Activated T-cell treated with anti-CD3 and anti-CD28 coated beads for 1 hour (primary cell): ENCODE measurements around the gene SEC61G.

Source experiments
- DNase-seq: peaks from one replicate; pipeline ENCODE4 v3.0.0-alpha.2; 2020; ENCODE audit warnings: low read depth

The SEC61G gene

GRCh38 chr7:54758702-54759592, at the start of gene SEC61G:
Gene SEC61G (minus strand): TSS chr7:54759211. CDS start chr7:54757588, 1,623 bp downstream.
- DNase-seq, result peak; percentile 93

- DNase-seq, result no peak
Measured at GRCh38 chr7:54802841-54803240, 43.8 kb upstream of the SEC61G start.

GRCh38 chr7:54802114-54802513, 43.1 kb upstream of the SEC61G start:
- DNase-seq, result no peak

- no peak for DNase-seq
Measured at GRCh38 chr7:54799792-54800191, 40.8 kb upstream of the SEC61G start.

- no peak for DNase-seq
Measured at GRCh38 chr7:54798530-54798929, 39.5 kb upstream of the SEC61G start.

- DNase-seq, result no peak
Measured at GRCh38 chr7:54796853-54797252, 37.8 kb upstream of the SEC61G start.

- no peak for DNase-seq
Measured at GRCh38 chr7:54796150-54796549, 37.1 kb upstream of the SEC61G start.

GRCh38 chr7:54792383-54792782, 33.4 kb upstream of the SEC61G start:
- no peak for DNase-seq

- no peak for DNase-seq
Measured at GRCh38 chr7:54788664-54789063, 29.7 kb upstream of the SEC61G start.

GRCh38 chr7:54785261-54785660, 26.2 kb upstream of the SEC61G start:
- DNase-seq, result no peak

GRCh38 chr7:54783952-54784351, 24.9 kb upstream of the SEC61G start:
- DNase-seq, result no peak

GRCh38 chr7:54782829-54783228, 23.8 kb upstream of the SEC61G start:
- no peak for DNase-seq

GRCh38 chr7:54782314-54782713, 23.3 kb upstream of the SEC61G start:
- DNase-seq, result no peak

- DNase-seq, result no peak
Measured at GRCh38 chr7:54781134-54781920, 22.3 kb upstream of the SEC61G start.

- no peak for DNase-seq
Measured at GRCh38 chr7:54780490-54780889, 21.5 kb upstream of the SEC61G start.

- no peak for DNase-seq
Measured at GRCh38 chr7:54778696-54779540, 19.9 kb upstream of the SEC61G start.

- DNase-seq, result no peak
Measured at GRCh38 chr7:54778166-54778565, 19.2 kb upstream of the SEC61G start.

- no peak for DNase-seq
Measured at GRCh38 chr7:54774785-54775740, 16.1 kb upstream of the SEC61G start.

- peak; percentile 55 for DNase-seq
Measured at GRCh38 chr7:54773472-54774399, 14.7 kb upstream of the SEC61G start.

GRCh38 chr7:54769203-54769602, 10.2 kb upstream of the SEC61G start:
- DNase-seq, result no peak
